ENCODE results near the gene PRKAA1. TPM values are rescaled to one million over a fixed set of nuclear protein-coding genes. Genes with fewer than 3 reads are reported as not detected.

The PRKAA1 gene
- total RNA-seq, 2 donors from 2014 or later = 56.6 to 158 TPM

DNA sequence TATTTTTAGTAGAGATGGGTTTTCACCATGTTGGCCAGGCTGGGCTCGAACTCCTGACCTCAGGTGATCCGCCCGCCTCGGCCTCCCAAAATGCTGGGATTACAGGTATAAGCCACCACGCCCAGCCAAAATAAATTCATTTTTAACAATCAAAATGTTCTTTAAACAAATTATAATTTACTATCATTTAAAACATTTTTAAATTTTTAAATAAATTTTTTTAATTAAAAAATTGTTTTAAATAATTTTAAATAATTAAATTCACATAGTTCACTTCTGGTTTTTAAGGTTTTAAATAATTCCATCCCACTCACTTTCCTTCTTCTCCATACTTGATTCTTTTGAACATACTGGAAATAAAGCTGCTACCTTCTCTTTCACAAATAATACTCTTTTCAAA is 27.4 kb downstream of the PRKAA1 start:
- TF ChIP-seq, protein P1, sequence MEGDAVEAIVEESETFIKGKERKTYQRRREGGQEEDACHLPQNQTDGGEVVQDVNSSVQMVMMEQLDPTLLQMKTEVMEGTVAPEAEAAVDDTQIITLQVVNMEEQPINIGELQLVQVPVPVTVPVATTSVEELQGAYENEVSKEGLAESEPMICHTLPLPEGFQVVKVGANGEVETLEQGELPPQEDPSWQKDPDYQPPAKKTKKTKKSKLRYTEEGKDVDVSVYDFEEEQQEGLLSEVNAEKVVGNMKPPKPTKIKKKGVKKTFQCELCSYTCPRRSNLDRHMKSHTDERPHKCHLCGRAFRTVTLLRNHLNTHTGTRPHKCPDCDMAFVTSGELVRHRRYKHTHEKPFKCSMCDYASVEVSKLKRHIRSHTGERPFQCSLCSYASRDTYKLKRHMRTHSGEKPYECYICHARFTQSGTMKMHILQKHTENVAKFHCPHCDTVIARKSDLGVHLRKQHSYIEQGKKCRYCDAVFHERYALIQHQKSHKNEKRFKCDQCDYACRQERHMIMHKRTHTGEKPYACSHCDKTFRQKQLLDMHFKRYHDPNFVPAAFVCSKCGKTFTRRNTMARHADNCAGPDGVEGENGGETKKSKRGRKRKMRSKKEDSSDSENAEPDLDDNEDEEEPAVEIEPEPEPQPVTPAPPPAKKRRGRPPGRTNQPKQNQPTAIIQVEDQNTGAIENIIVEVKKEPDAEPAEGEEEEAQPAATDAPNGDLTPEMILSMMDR (IDR thresholded peaks at IDR 0.05) = no peak
- DNase-seq (ENCODE audit: low spot score) (no peak), ATAC-seq (ENCODE audit: insufficient number of reproducible peaks, low FRiP score, low read depth) (no peak)
- H3K4me3 ChIP-seq = no peak overlapping the region
- peaks cover 32% of the 10 kb centered on the region for H3K36me3 ChIP-seq
- H3K9me3 ChIP-seq = no peaks in the 10 kb centered on the region
- no peaks in the 10 kb centered on the region for H3K27me3 ChIP-seq (replicated peaks; ENCODE audit: insufficient read depth)
- peaks cover 0 to 3% of the 10 kb centered on the region in 2 donors for H3K4me1 ChIP-seq (ENCODE audit: control insufficient read depth in 1 of 2, low read depth in 2 of 2)
- no peak overlapping the region for H3K27ac ChIP-seq

DNA sequence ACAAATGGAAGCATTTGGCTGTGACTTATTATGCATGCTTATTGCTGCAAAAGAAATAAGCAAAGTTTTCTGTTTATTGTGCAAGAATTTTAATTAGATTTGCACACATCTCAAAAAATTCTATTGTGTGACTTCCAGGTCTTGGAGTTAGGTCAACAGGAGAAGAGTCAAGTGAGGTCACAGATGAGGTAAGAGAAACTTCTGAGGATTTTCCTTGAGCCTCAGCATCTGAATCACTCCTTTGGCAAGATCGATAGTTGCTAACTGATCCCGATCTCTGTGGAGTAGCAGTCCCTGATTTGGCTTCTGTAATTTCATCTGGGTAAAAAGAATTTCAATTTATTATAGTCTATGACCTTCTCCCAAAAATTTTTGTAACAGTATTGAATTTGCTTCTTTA is 35.5 kb downstream of the PRKAA1 start:
- Histone ChIP-seq H3K36me3 (peaks cover 16% of the 10 kb centered on the region), H3K27ac (no peak overlapping the region), H3K4me3 (no peak overlapping the region), H3K4me1 (ENCODE audit: control insufficient read depth in 1 of 2, low read depth in 2 of 2) (no peaks in the 10 kb centered on the region), H3K9me3 (no peaks in the 10 kb centered on the region), H3K27me3 (replicated peaks; ENCODE audit: insufficient read depth) (no peaks in the 10 kb centered on the region)
- TF ChIP-seq, protein P1 (IDR thresholded peaks at IDR 0.05) = no peak
- ATAC-seq (ENCODE audit: insufficient number of reproducible peaks, low FRiP score, low read depth) (no peak), DNase-seq (ENCODE audit: low spot score) (no peak)

DNA sequence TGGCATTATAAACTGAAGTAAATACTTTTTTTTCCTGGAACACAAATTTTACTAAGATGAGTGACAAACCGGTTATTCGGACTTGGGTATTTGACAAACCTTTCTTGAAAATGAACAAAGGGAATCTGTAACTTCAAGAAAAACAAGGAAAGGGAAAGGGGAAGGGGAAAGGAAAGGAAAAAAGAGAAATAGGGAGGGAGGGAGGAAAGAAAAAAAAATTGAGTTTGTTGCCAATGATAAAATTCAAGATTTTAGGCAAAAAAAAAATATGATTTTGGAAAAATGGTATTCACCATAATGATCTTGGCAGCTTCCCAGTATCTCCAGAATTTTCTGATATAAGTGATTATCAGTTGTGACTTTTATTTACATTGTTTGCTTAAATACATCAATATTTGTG is 40.8 kb downstream of the PRKAA1 start:
- peaks cover 9 to 17% of the 10 kb centered on the region in 2 donors for H3K4me1 ChIP-seq (ENCODE audit: control insufficient read depth in 1 of 2, low read depth in 2 of 2)
- no peak for ATAC-seq (ENCODE audit: insufficient number of reproducible peaks, low FRiP score, low read depth)
- TF ChIP-seq, protein P1 (IDR thresholded peaks at IDR 0.05) = no peak
- H3K27ac ChIP-seq = no peak overlapping the region
- H3K4me3 ChIP-seq = no peak overlapping the region
- H3K9me3 ChIP-seq = no peaks in the 10 kb centered on the region
- no peak for DNase-seq (ENCODE audit: low spot score)
- H3K27me3 ChIP-seq (replicated peaks; ENCODE audit: insufficient read depth) = no peaks in the 10 kb centered on the region
- no peaks in the 10 kb centered on the region for H3K36me3 ChIP-seq

DNA sequence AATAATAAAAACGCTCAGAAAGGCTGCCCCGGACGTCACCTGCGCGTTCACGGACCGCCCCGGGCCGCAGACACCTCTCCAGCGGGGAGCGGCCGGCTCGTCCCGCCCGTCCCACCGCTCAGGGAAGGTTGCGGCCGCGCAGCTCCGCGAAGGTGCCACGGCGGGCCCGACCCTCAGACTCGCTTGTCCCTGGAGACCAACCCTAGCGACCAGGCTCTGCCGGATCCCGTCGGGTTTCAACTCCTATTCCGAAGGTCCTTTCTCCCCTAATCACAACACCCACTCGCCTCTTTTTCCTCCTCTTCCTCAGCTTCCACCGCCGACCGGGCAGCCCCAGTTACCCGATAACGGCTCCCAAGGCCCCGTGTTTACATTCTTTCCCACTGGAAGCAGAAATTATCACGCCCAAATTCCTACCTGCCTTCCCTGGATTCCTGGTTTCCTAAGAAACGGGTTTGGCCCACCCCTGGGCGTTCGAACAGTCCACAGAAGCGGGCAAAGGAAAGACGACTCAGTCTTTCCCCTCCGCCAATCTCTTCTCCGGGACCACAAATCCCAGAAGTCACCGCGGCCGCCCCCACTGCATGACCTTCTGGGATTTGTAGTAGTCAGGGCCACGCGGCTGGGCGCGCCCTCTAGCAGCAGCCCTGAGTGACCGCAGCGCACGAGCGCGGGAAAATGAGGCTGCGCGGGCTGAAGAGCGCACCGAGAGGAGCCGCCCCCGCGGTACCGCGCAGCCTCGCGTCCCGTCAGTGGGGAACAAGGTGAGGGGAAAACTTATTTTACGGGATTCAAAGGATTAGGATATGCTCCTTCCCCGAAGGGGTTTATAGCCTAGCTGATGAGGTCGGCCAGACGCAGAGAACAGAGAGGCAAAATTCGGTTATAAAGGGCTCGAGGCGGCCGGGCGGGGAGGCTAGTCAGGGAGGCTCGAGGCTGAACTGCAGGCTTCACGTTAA is 42.5 kb downstream of the PRKAA1 start, which contains the start of gene TTC33:
Gene TTC33 (minus strand): TSS at position 555 of the 959 bp plus-strand sequence. CDS start 8,943 bp downstream, outside the sequence.
- Histone ChIP-seq H3K36me3 (no peaks in the 10 kb centered on the region), H3K4me3 (peak within 1 kb of the TSS; percentile 81), H3K9me3 (no peaks in the 10 kb centered on the region), H3K4me1 (ENCODE audit: control insufficient read depth in 1 of 2, low read depth in 2 of 2) (peaks cover 9 to 17% of the 10 kb centered on the region in 2 donors), H3K27ac (peak within 1 kb of the TSS; percentile 79 to 92), H3K27me3 (replicated peaks; ENCODE audit: insufficient read depth) (no peaks in the 10 kb centered on the region)
- TF ChIP-seq, protein P1 (IDR thresholded peaks at IDR 0.05) = peak; percentile 61
- ATAC-seq (ENCODE audit: insufficient number of reproducible peaks, low FRiP score, low read depth) (peak; percentile 99), DNase-seq (ENCODE audit: low spot score) (peak; percentile 92)

DNA sequence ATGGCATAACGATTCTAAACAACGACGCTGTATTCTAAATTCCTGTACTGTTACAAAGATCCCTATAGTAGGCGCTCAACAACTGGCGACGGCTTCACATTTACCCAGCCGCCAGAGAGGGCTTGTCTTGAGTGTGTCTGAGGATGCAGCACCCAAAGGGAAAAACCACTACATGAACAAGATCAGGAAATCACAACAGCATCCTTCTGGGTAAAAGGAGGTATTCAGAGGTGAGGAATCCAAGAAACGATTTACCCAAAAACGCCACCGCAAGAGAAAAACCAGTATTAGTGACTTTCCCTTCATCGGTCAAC is 43.1 kb downstream of the PRKAA1 start:
- Histone ChIP-seq H3K9me3 (no peaks in the 10 kb centered on the region), H3K27ac (peak overlapping the region; percentile 79 to 92), H3K4me1 (ENCODE audit: control insufficient read depth in 1 of 2, low read depth in 2 of 2) (peaks cover 9 to 17% of the 10 kb centered on the region in 2 donors), H3K36me3 (no peaks in the 10 kb centered on the region), H3K27me3 (replicated peaks; ENCODE audit: insufficient read depth) (no peaks in the 10 kb centered on the region), H3K4me3 (peak overlapping the region; percentile 81)
- TF ChIP-seq, protein P1 (IDR thresholded peaks at IDR 0.05) = peak; percentile 51
- DNase-seq (ENCODE audit: low spot score) (peak; percentile 19), ATAC-seq (ENCODE audit: insufficient number of reproducible peaks, low FRiP score, low read depth) (peak; percentile 89)
